Osteocyte (in vitro differentiated cells): ENCODE measurements around the gene MRPL51. TPM values are rescaled to one million over a fixed set of nuclear protein-coding genes. Genes with fewer than 3 reads are reported as not detected.

Experiments
- DNase-seq: peaks from one replicate; pipeline ENCODE4 v3.0.0; 2021; ENCODE audit warnings: mixed read lengths; ENCODE audit not compliant: unreplicated experiment; ENCODE audit errors: extremely low spot score
- H3K27ac Mint-ChIP-seq: one replicate; pipeline ENCODE4 v1.8.0; 2021; ENCODE audit warnings: mild to moderate bottlenecking, mixed read lengths; ENCODE audit not compliant: unreplicated experiment
- H3K27me3 Mint-ChIP-seq: one replicate; pipeline ENCODE4 v1.8.0; 2021; ENCODE audit warnings: mixed read lengths; ENCODE audit not compliant: unreplicated experiment
- H3K36me3 Mint-ChIP-seq: one replicate; pipeline ENCODE4 v1.8.0; 2021; ENCODE audit warnings: mixed read lengths; ENCODE audit not compliant: unreplicated experiment
- H3K4me1 Mint-ChIP-seq: one replicate; pipeline ENCODE4 v1.8.0; 2021; ENCODE audit warnings: mixed read lengths; ENCODE audit not compliant: unreplicated experiment
- H3K4me3 Mint-ChIP-seq: one replicate; pipeline ENCODE4 v1.8.0; 2021; ENCODE audit warnings: mild to moderate bottlenecking, moderate library complexity, mixed read lengths; ENCODE audit not compliant: unreplicated experiment
- H3K9me3 Mint-ChIP-seq: one replicate; pipeline ENCODE4 v1.8.0; 2021; ENCODE audit warnings: mixed read lengths; ENCODE audit not compliant: unreplicated experiment
- CTCF ChIP-seq: fragments of 200-600 bp; sonication (generic); IDR thresholded peaks from 2 replicates; pipeline ENCODE4 v1.5.0; 2021; ENCODE audit warnings: antibody characterized with exemption, mild to moderate bottlenecking, moderate library complexity
- total RNA-seq: library from RNA; stranded (reverse); gene quantifications from 2 replicates; pipeline ENCODE4 v1.2.1, GENCODE V29; 2021

Gene MRPL51
- total RNA-seq, 1 donor from 2014 or later: 172 TPM

- DNase-seq: no peak
- peaks cover 15% of the 10 kb centered on the region for H3K36me3 Mint-ChIP-seq
- peak overlapping the region; percentile 48 for H3K27ac Mint-ChIP-seq
- no peak overlapping the region for H3K4me3 Mint-ChIP-seq
- no peak for TF ChIP-seq CTCF
- H3K27me3 Mint-ChIP-seq: no peaks in the 10 kb centered on the region
- peaks cover 2% of the 10 kb centered on the region for H3K4me1 Mint-ChIP-seq
- H3K9me3 Mint-ChIP-seq: no peaks in the 10 kb centered on the region
Observed at GRCh38 chr12:6462234-6462995, 30.6 kb downstream of the MRPL51 start.

GRCh38 chr12:6461401-6462233 lies 31.4 kb downstream of the MRPL51 start:
- no peak for TF ChIP-seq CTCF
- Mint-ChIP-seq H3K4me1 (no peaks in the 10 kb centered on the region), H3K27ac (no peak overlapping the region), H3K36me3 (peaks cover 19% of the 10 kb centered on the region), H3K9me3 (no peaks in the 10 kb centered on the region), H3K4me3 (no peak overlapping the region), H3K27me3 (no peaks in the 10 kb centered on the region)
- DNase-seq: no peak

- no peak for TF ChIP-seq CTCF
- Mint-ChIP-seq H3K36me3 (peaks cover 19% of the 10 kb centered on the region), H3K9me3 (no peaks in the 10 kb centered on the region), H3K27ac (no peak overlapping the region), H3K4me1 (no peaks in the 10 kb centered on the region), H3K27me3 (no peaks in the 10 kb centered on the region), H3K4me3 (no peak overlapping the region)
- DNase-seq: no peak
Observed at GRCh38 chr12:6460751-6461371, 32.2 kb downstream of the MRPL51 start.

GRCh38 chr12:6459004-6459337 lies 34.1 kb downstream of the MRPL51 start:
- Mint-ChIP-seq H3K36me3 (peaks cover 15% of the 10 kb centered on the region), H3K27ac (no peak overlapping the region), H3K27me3 (no peaks in the 10 kb centered on the region), H3K9me3 (no peaks in the 10 kb centered on the region), H3K4me1 (no peaks in the 10 kb centered on the region), H3K4me3 (no peak overlapping the region)
- DNase-seq: no peak
- no peak for TF ChIP-seq CTCF
